Brain microvascular endothelial cell (primary cell): ENCODE data around the gene SLC44A1.

ENCODE experiments used
- DNase-seq: peaks from one replicate; pipeline ENCODE4 v3.0.0-alpha.2; 2020
- H3K27ac ChIP-seq: fragments of 250-450 bp; sonication (Bioruptor Pico); 2 replicates; pipeline ENCODE4 v1.5.1; 2020; ENCODE audit warnings: mild to moderate bottlenecking, moderate library complexity
- H3K27me3 ChIP-seq: fragments of 250-450 bp; sonication (Bioruptor Pico); replicated peaks from 2 replicates; pipeline ENCODE4 v1.5.1; 2020; ENCODE audit warnings: mild to moderate bottlenecking
- H3K36me3 ChIP-seq: fragments of 250-450 bp; sonication (Bioruptor Pico); replicated peaks from 2 replicates; pipeline ENCODE4 v1.5.1; 2020; ENCODE audit warnings: mild to moderate bottlenecking
- H3K4me3 ChIP-seq: 2 replicates; pipeline ENCODE4 v1.5.1; 2011; ENCODE audit warnings: low read depth, mild to moderate bottlenecking, control low read depth, low read length, moderate library complexity
- in situ Hi-C: cut with HindIII; loops from 2 replicates; pipeline ENCODE4 v1.10.0; 2017; ENCODE audit warnings: low sequenced_read_pairs, low pct_ligation_motif_present
- TF ChIP-seq, protein P1 (sequence below): IDR thresholded peaks from 2 replicates; pipeline ENCODE4 v1.5.1; 2011; ENCODE audit warnings: low read depth, mild to moderate bottlenecking, moderate library complexity, low read length, control low read depth, inconsistent platforms; ENCODE audit errors: missing control alignments

Gene SLC44A1

DNA sequence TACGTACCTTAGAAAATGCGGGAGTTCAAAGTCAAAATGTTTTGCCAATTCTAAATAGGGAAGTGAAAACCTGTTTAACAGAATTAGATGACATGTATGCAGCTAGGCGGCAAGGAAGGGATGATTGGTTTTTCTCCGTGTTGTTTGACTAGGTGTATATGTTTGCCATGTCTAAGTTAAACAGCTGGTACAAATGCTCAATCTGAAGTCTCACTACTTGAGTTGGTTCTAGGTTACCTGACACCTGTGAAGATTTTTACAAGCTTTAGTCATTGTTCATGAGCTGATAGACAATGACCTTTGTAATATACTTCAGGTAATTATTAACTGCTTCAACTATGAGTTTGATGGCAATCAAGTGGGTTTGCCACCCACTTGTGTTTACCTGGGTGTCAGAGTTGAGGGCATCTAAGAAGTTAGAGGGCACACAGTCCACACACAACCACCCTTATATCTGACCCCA lies 74.3 kb downstream of the SLC44A1 start:
- Histone ChIP-seq H3K27ac (no peak overlapping the region), H3K36me3 (no peaks in the 10 kb centered on the region), H3K27me3 (no peaks in the 10 kb centered on the region), H3K4me3 (no peak overlapping the region)
- in situ Hi-C loops: no loop called here
- no peak for DNase-seq
- TF ChIP-seq, protein P1, sequence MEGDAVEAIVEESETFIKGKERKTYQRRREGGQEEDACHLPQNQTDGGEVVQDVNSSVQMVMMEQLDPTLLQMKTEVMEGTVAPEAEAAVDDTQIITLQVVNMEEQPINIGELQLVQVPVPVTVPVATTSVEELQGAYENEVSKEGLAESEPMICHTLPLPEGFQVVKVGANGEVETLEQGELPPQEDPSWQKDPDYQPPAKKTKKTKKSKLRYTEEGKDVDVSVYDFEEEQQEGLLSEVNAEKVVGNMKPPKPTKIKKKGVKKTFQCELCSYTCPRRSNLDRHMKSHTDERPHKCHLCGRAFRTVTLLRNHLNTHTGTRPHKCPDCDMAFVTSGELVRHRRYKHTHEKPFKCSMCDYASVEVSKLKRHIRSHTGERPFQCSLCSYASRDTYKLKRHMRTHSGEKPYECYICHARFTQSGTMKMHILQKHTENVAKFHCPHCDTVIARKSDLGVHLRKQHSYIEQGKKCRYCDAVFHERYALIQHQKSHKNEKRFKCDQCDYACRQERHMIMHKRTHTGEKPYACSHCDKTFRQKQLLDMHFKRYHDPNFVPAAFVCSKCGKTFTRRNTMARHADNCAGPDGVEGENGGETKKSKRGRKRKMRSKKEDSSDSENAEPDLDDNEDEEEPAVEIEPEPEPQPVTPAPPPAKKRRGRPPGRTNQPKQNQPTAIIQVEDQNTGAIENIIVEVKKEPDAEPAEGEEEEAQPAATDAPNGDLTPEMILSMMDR: no peak

DNA sequence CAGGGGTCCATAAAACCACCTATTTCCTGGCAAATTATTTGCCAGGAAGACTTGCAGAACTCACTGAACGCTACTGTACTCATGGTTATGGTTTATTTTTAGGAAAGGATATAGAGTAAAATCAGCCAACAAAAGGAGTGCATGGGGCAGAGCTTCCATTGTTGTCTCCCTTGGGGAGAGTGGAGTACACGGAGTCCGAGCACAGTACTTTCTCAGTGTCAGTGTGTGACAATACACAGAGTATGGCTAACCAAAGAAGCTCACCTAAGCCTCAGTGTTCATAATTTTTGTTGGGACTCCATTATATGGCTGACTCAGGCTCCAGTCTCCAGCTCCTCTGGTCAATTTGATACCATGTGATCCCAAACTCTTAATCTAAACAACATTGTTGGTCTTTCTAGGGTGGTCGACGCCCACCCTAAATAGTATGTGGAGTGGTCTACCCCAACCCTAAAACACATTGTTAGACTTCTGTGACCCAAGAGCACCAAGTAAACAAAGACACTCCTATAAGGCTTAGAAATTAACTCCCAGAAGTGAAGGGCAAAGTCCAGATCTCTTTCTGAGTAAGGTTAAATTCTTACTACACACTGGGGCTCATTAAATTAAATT lies 74.9 kb downstream of the SLC44A1 start:
- DNase-seq: no peak
- TF ChIP-seq, protein P1: no peak
- no peaks in the 10 kb centered on the region for H3K27me3 ChIP-seq
- no peaks in the 10 kb centered on the region for H3K36me3 ChIP-seq
- H3K4me3 ChIP-seq: no peak overlapping the region
- H3K27ac ChIP-seq: no peak overlapping the region
- in situ Hi-C loops: no loop called here

- Histone ChIP-seq H3K4me3 (no peak overlapping the region), H3K27ac (no peak overlapping the region), H3K27me3 (no peaks in the 10 kb centered on the region), H3K36me3 (no peaks in the 10 kb centered on the region)
- TF ChIP-seq, protein P1: no peak
- in situ Hi-C loops: no loop called here
- no peak for DNase-seq
Measured at GRCh38 chr9:105320568-105320967, 76.1 kb downstream of the SLC44A1 start.

- Histone ChIP-seq H3K27me3 (no peaks in the 10 kb centered on the region), H3K27ac (no peak overlapping the region), H3K4me3 (no peak overlapping the region), H3K36me3 (no peaks in the 10 kb centered on the region)
- DNase-seq: no peak
- in situ Hi-C loops: no loop called here
- TF ChIP-seq, protein P1: no peak
Measured at GRCh38 chr9:105328296-105328695, 83.8 kb downstream of the SLC44A1 start.

GRCh38 chr9:105328872-105329718 lies 84.6 kb downstream of the SLC44A1 start:
- in situ Hi-C loops: no loop called here
- no peak for DNase-seq
- no peaks in the 10 kb centered on the region for H3K27me3 ChIP-seq
- H3K4me3 ChIP-seq: no peak overlapping the region
- TF ChIP-seq, protein P1: no peak
- H3K27ac ChIP-seq: no peak overlapping the region
- no peaks in the 10 kb centered on the region for H3K36me3 ChIP-seq
